GM21367 (cell line): Measurements from ENCODE around the gene SORCS2.
"Not testable (repeated sequence)": the region's sequence is repeated elsewhere in the genome, so short reads cannot be mapped to it uniquely, and the experiment has no call there.

ENCODE experiments used
- ATAC-seq: cut with Tn5 transposase; IDR thresholded peaks from one replicate; pipeline ENCODE4 v1.9.1; 2021; ENCODE audit not compliant: unreplicated experiment

Gene SORCS2

GRCh38 chr4:7559741-7560395 is 367.5 kb downstream of the SORCS2 start:
- no peak for ATAC-seq

- ATAC-seq: no peak
These were observed 369.2 kb downstream of the SORCS2 start for GRCh38 chr4:7561557-7561956.

- ATAC-seq: no peak
These were observed 371.9 kb downstream of the SORCS2 start for GRCh38 chr4:7564242-7564641.

- ATAC-seq: no peak
These were observed 373.1 kb downstream of the SORCS2 start for GRCh38 chr4:7565483-7565882.

GRCh38 chr4:7569810-7570783 is 377.8 kb downstream of the SORCS2 start:
- ATAC-seq: no peak

GRCh38 chr4:7571001-7571400 is 378.7 kb downstream of the SORCS2 start:
- ATAC-seq: no peak

GRCh38 chr4:7571701-7572100 is 379.4 kb downstream of the SORCS2 start:
- no peak for ATAC-seq

- no peak for ATAC-seq
These were observed 380.6 kb downstream of the SORCS2 start for GRCh38 chr4:7572894-7573293.

GRCh38 chr4:7573576-7574091 is 381.3 kb downstream of the SORCS2 start:
- ATAC-seq: no peak

GRCh38 chr4:7574287-7575014 is 382.1 kb downstream of the SORCS2 start:
- ATAC-seq: no peak

- no peak for ATAC-seq
These were observed 383.1 kb downstream of the SORCS2 start for GRCh38 chr4:7575426-7575825.

GRCh38 chr4:7577361-7578039 is 385.2 kb downstream of the SORCS2 start:
- ATAC-seq: not testable (repeated sequence)

- no peak for ATAC-seq
These were observed 389.1 kb downstream of the SORCS2 start for GRCh38 chr4:7581477-7581876.

GRCh38 chr4:7582313-7583097 is 390.2 kb downstream of the SORCS2 start:
- no peak for ATAC-seq

- no peak for ATAC-seq
These were observed 391.8 kb downstream of the SORCS2 start for GRCh38 chr4:7584098-7584497.

- ATAC-seq: no peak
These were observed 392.3 kb downstream of the SORCS2 start for GRCh38 chr4:7584606-7585159.

- ATAC-seq: no peak
These were observed 393.4 kb downstream of the SORCS2 start for GRCh38 chr4:7585768-7586167.

GRCh38 chr4:7587433-7588405 is 395.4 kb downstream of the SORCS2 start:
- no peak for ATAC-seq
